Right lobe of liver (tissue), 4 donors: ENCODE data around the gene LEF1.

Experiments
- CTCF ChIP-seq, 4 donors: fragments of 200-600 bp in 3 of 4; fragments of 450-650 bp in 1 of 4; IDR thresholded peaks; one replicate each; pipeline versions ENCODE4 v1.5.1 to v1.8.0; 2016 to 2022; ENCODE audit warnings: antibody characterized with exemption in 4 of 4, mild to moderate bottlenecking in 2 of 4
- POLR2A ChIP-seq: fragments of 450-650 bp; IDR thresholded peaks from one replicate; pipeline ENCODE4 v1.6.1; 2017; ENCODE audit warnings: antibody characterized with exemption, mild to moderate bottlenecking
- donor health status: DM: no; HTN: no; CAD: no.
- donor health status: DM: no; HTN: no; CAD: no.
- donor health status: DM: no; HTN: yes; CAD: no.

- TF ChIP-seq CTCF (IDR thresholded peaks at IDR 0.05) (no peak), POLR2A (no peak)
Measured at GRCh38 chr4:108054025-108054638, 114.6 kb downstream of the LEF1 start.
